Measurements from ENCODE around the gene LTO1.

DNA sequence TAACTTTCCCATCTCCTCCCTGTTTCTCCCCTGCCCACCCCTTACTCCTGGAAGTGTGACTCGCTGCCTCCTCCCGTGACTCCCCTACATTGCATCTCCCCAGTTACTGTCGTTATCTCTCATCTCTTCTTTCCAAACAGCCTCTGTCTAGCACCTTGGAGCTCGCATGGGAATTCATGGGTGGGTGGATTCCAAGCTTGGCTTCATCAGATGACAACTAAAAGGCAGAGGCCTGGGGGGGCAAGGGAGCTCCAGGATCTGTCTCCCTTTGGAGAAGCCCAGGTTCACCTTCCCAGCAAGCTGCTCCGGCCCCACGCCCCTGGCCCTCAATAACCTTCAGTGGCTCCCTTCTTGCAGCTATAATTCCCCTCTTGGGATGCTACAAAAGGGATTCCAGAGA lies 41.1 kb downstream of the LTO1 start:
- no peak for TF ChIP-seq POLR2A (IDR thresholded peaks at IDR 0.05; ENCODE audit: low read depth, low read length)
- no peak for TF ChIP-seq TAF1 (IDR thresholded peaks at IDR 0.05; ENCODE audit: borderline replicate concordance, low read depth, low read length)
- TF ChIP-seq POLR2AphosphoS5 (IDR thresholded peaks at IDR 0.05; ENCODE audit: low read depth, low read length), result no peak

All from GM12892 (cell line).